HepG2 (cell line): ENCODE data around the gene OSBPL9. TPM values are rescaled to one million over a fixed set of nuclear protein-coding genes. Genes with fewer than 3 reads are reported as not detected.

Source experiments
- ATAC-seq: fragments of 200-7000 bp; cut with Tn5 transposase; 3 replicates; pipeline ENCODE4 v1.9.1; 2020; ENCODE audit warnings: mild to moderate bottlenecking, moderate library complexity
- BruUV-seq: library from RNA; stranded (reverse); fragments of 400-500 nt; replicated peaks from 2 replicates; lab custom pipeline; 2021; lab: Mats Ljungman, UMichigan
- CTCF ChIA-PET: fragments of 300-600 bp; formaldehyde crosslinking; extraction: SDS; loops from one replicate; lab custom pipeline; 2021; ENCODE audit warnings: low total read pairs, inconsistent platforms, low intra/inter-chr PET ratio; lab: Yijun Ruan, JAX
- POLR2A ChIA-PET: fragments of 350-600 bp; sonication (Branson Sonifier 250); formaldehyde crosslinking; loops from one replicate; lab custom pipeline; 2020; ENCODE audit warnings: antibody characterized with exemption, inconsistent platforms; lab: Yijun Ruan, JAX
- DNase-seq: peaks from one replicate; pipeline ENCODE4 v3.0.0-alpha.2; 2015; ENCODE audit warnings: low spot score
- FAIRE-seq: peaks from 3 replicates; lab custom pipeline; 2011; peaks lifted over from hg19 to GRCh38; lab: Jason Lieb, UNC
- H2AFZ ChIP-seq: one replicate; pipeline ENCODE4 v1.6.1; 2011; ENCODE audit warnings: low read length, inconsistent platforms
- H3K27ac ChIP-seq: fragments of 300-600 bp; 3 replicates; pipeline ENCODE4 v1.8.0; 2011; ENCODE audit warnings: mixed run types, mild to moderate bottlenecking, mixed read lengths, low read length, inconsistent platforms; ENCODE audit not compliant: insufficient read depth; ENCODE audit errors: extremely low read length
- H3K27me3 ChIP-seq, 2 experiments: fragments of 200-600 bp in 1 of 2; 2 replicates in 1 of 2; 3 replicates in 1 of 2; pipeline versions ENCODE4 v1.6.0 to v1.8.0; 2011; ENCODE audit warnings: low read length in 2 of 2, mild to moderate bottlenecking in 2 of 2, moderate library complexity in 2 of 2, inconsistent platforms in 1 of 2; ENCODE audit not compliant: insufficient read depth in 2 of 2, control insufficient read depth in 1 of 2
- H3K36me3 ChIP-seq, 2 experiments: fragments of 200-600 bp in 1 of 2; replicated peaks in 1 of 2; 2 replicates in 1 of 2; 3 replicates in 1 of 2; pipeline versions ENCODE4 v1.5.1 to v1.8.0; 2011; ENCODE audit warnings: low read length in 2 of 2, inconsistent platforms in 1 of 2; ENCODE audit not compliant: insufficient read depth in 2 of 2, control insufficient read depth in 1 of 2
- H3K4me1 ChIP-seq: 2 replicates; pipeline ENCODE4 v1.5.1; 2012; ENCODE audit warnings: low read length, inconsistent platforms; ENCODE audit not compliant: insufficient read depth
- H3K4me2 ChIP-seq: 2 replicates; pipeline ENCODE4 v1.6.0; 2011; ENCODE audit warnings: low read depth, low read length, inconsistent platforms
- H3K4me3 ChIP-seq, 3 experiments: fragments of 200-600 bp in 1 of 3; sonication (generic), shearing (Covaris generic) in 1 of 3; replicated peaks in 1 of 3; 2 replicates each; pipeline ENCODE4 v1.5.1; 2011 to 2016; ENCODE audit warnings: low read length in 3 of 3, inconsistent platforms in 2 of 3, low read depth in 2 of 3, mild to moderate bottlenecking in 2 of 3, control low read depth in 1 of 3, mixed read lengths in 1 of 3; ENCODE audit not compliant: insufficient read depth in 1 of 3
- H3K79me2 ChIP-seq: one replicate; pipeline ENCODE4 v1.6.1; 2011; ENCODE audit warnings: low read length, inconsistent platforms; ENCODE audit not compliant: insufficient read depth
- H3K9ac ChIP-seq: 2 replicates; pipeline ENCODE4 v1.6.0; 2011; ENCODE audit warnings: mild to moderate bottlenecking, low read depth, low read length, inconsistent platforms; ENCODE audit not compliant: insufficient read depth
- H3K9me3 ChIP-seq: 2 replicates; pipeline ENCODE4 v1.5.1; 2012; ENCODE audit warnings: mild to moderate bottlenecking, low read length
- H4K20me1 ChIP-seq: 2 replicates; pipeline ENCODE4 v1.6.0; 2011; ENCODE audit warnings: inconsistent platforms, mild to moderate bottlenecking, low read length, moderate library complexity; ENCODE audit not compliant: insufficient read depth
- ELF1 ChIP-seq: sonication (generic); formaldehyde crosslinking; IDR thresholded peaks from 2 replicates; pipeline ENCODE4 v1.4.0; 2020; ENCODE audit warnings: missing genetic modification reagents
- KAT7 ChIP-seq: IDR thresholded peaks from 2 replicates; pipeline ENCODE4 v1.6.1; 2018; ENCODE audit warnings: borderline replicate concordance, missing compliant biosample characterization
- PHF8 ChIP-seq: sonication (generic); formaldehyde crosslinking; IDR thresholded peaks from 2 replicates; pipeline ENCODE4 v1.5.0; 2020; ENCODE audit warnings: missing genetic modification reagents
- POGK ChIP-seq: sonication (generic); formaldehyde crosslinking; conservative IDR thresholded peaks from 2 replicates; pipeline ENCODE4 v1.8.0; 2022; ENCODE audit warnings: mild to moderate bottlenecking, moderate library complexity, missing genetic modification reagents
- SMARCE1 ChIP-seq: fragments of 450-650 bp; IDR thresholded peaks from 2 replicates; pipeline ENCODE4 v1.6.1; 2017; ENCODE audit warnings: borderline replicate concordance
- ZBTB46 ChIP-seq: sonication (generic); formaldehyde crosslinking; IDR thresholded peaks from 2 replicates; pipeline ENCODE4 v1.4.0; 2020; ENCODE audit warnings: mild to moderate bottlenecking, missing genetic modification reagents, borderline replicate concordance
- ZFP37 ChIP-seq: sonication (generic); formaldehyde crosslinking; IDR thresholded peaks from 2 replicates; pipeline ENCODE4 v1.4.0; 2020; ENCODE audit warnings: missing genetic modification reagents, borderline replicate concordance
- ZNF329 ChIP-seq: sonication (generic); formaldehyde crosslinking; IDR thresholded peaks from 2 replicates; pipeline ENCODE4 v1.9.0; 2021; ENCODE audit warnings: low read depth, mild to moderate bottlenecking, missing genetic modification reagents
- ZNF367 ChIP-seq: sonication (generic); formaldehyde crosslinking; IDR thresholded peaks from 2 replicates; pipeline ENCODE4 v1.4.0; 2020; ENCODE audit warnings: missing genetic modification reagents, borderline replicate concordance
- ZNF710 ChIP-seq: sonication (generic); formaldehyde crosslinking; IDR thresholded peaks from 2 replicates; pipeline ENCODE4 v1.5.0; 2020; ENCODE audit warnings: mild to moderate bottlenecking, missing genetic modification reagents, borderline replicate concordance
- ZNF878 ChIP-seq: sonication (generic); formaldehyde crosslinking; IDR thresholded peaks from 2 replicates; pipeline ENCODE4 v1.8.1; 2023; ENCODE audit warnings: mild to moderate bottlenecking, missing genetic modification reagents, moderate library complexity
- ZSCAN5A ChIP-seq: sonication (generic); formaldehyde crosslinking; IDR thresholded peaks from 2 replicates; pipeline ENCODE4 v1.8.0; 2022; ENCODE audit warnings: mild to moderate bottlenecking, missing genetic modification reagents, borderline replicate concordance
- WGBS: methylation state at CpG from one replicate; pipeline ENCODE4 v1.1.6; 2017; ENCODE audit warnings: low lambda C conversion rate; 5-methylcytosine and 5-hydroxymethylcytosine counted together
- in situ Hi-C: cut with HindIII; loops from 2 replicates; pipeline ENCODE4 v1.10.0; 2017; ENCODE audit warnings: low pct_unique_long_range_greater_than_20kb; ENCODE audit not compliant: extremely low pct_ligation_motif_present
- intact Hi-C: fragments of 100-400 bp; cut with micrococcal nuclease; formaldehyde crosslinking; loops from one replicate; pipeline ENCODE4 v1.10.0; 2022; ENCODE audit not compliant: unreplicated experiment
- polyA plus RNA-seq, 8 experiments: library from polyadenylated mRNA; depleted of rRNA in 3 of 8; stranded (reverse) in 7 of 8; unstranded in 1 of 8; fragments of >200 nt; fragmentation: Illumina TruSeq in 4 of 8; extraction: Trizol in 4 of 8; gene quantifications; 2 replicates each; pipeline versions ENCODE4 v1.2.1 to v1.2.3, GENCODE V29; 2011 to 2016; ENCODE audit warnings: low read depth in 4 of 8, missing spikeins in 1 of 8, mixed read lengths in 1 of 8; ENCODE audit not compliant: insufficient read depth in 1 of 8
- total RNA-seq, 5 experiments: library from RNA; depleted of rRNA; stranded (reverse); fragments of >200 nt; fragmentation: Illumina TruSeq; extraction: Trizol; gene quantifications; 2 replicates each; pipeline ENCODE4 v1.2.3, GENCODE V29; 2016; ENCODE audit warnings: low read depth in 1 of 5

Gene OSBPL9
- total and polyA plus RNA-seq, 2 of the 13 experiments (the other 11 are each of a cell fraction or from before 2014, with no cell fraction given), result 83.6 to 142 TPM

GRCh38 chr1:51584021-51584420 lies 32.9 kb upstream of the OSBPL9 start:
- Histone ChIP-seq H3K27ac (no peak overlapping the region), H3K36me3 (no peaks in the 10 kb centered on the region), H3K4me1 (peaks cover 34% of the 10 kb centered on the region), H3K79me2 (no peaks in the 10 kb centered on the region), H4K20me1 (no peaks in the 10 kb centered on the region), H3K27me3 (no peaks in the 10 kb centered on the region; a peak in 1 of 5 replicates), H3K9ac (no peak overlapping the region), H3K4me2 (no peak overlapping the region; the same call in 1 of the 2 replicates), H2AFZ (no peak overlapping the region), H3K9me3 (no peaks in the 10 kb centered on the region), H3K4me3 (no peak overlapping the region)
- CTCF ChIA-PET, result no interaction called here
- ATAC-seq, result no peak
- TF ChIP-seq ELF1 (CRISPR knock-in tag) (no peak), ZNF878 (CRISPR knock-in tag) (no peak), ZSCAN5A (no peak), SMARCE1 (no peak), KAT7 (CRISPR knock-in tag) (no peak)
- intact Hi-C loops (no loop called here), in situ Hi-C loops (no loop called here)
- POLR2A ChIA-PET, result no interaction called here
- FAIRE-seq, result no peak
- BruUV-seq, result no TSS peak
- WGBS, result 48% methylated on average over 5 of the region's 5 CpGs
- DNase-seq, result no peak

GRCh38 chr1:51592711-51593110 lies 24.2 kb upstream of the OSBPL9 start:
- no peak overlapping the region for H3K27ac ChIP-seq
- no peak overlapping the region for H3K4me2 ChIP-seq
- no peak for ATAC-seq
- in situ Hi-C loops, result no loop called here
- H3K4me1 ChIP-seq, result peaks cover 8% of the 10 kb centered on the region; the same call in 1 of the 2 replicates
- H3K4me3 ChIP-seq, result no peak overlapping the region
- H3K9me3 ChIP-seq, result no peaks in the 10 kb centered on the region
- H3K9ac ChIP-seq, result no peak overlapping the region
- DNase-seq, result no peak
- H3K36me3 ChIP-seq, result no peaks in the 10 kb centered on the region
- H4K20me1 ChIP-seq, result no peaks in the 10 kb centered on the region
- H3K79me2 ChIP-seq, result no peaks in the 10 kb centered on the region
- ChIA-PET CTCF (no interaction called here), POLR2A (no interaction called here)
- H2AFZ ChIP-seq, result no peak overlapping the region
- no TSS peak for BruUV-seq
- intact Hi-C loops, result no loop called here
- FAIRE-seq, result no peak
- H3K27me3 ChIP-seq, result no peaks in the 10 kb centered on the region; a peak in 2 of 5 replicates
- TF ChIP-seq ZNF878 (CRISPR knock-in tag) (no peak), ZFP37 (no peak), PHF8 (CRISPR knock-in tag) (no peak), ZNF329 (CRISPR knock-in tag) (no peak), POGK (no peak), ZNF710 (CRISPR knock-in tag) (no peak), ZBTB46 (CRISPR knock-in tag) (no peak), ZNF367 (CRISPR knock-in tag) (no peak)
